Neutrophil (primary cell): ENCODE data around the gene IL20RB.
A peak's percentile ranks its signal among the peaks of the same experiment; 100 is the strongest.
"Not testable (repeated sequence)": the region's sequence is repeated elsewhere in the genome, so short reads cannot be mapped to it uniquely, and the experiment has no call there.

Source experiments
- H3K27ac ChIP-seq: fragments of 200-600 bp; sonication (generic); 2 replicates; pipeline ENCODE4 v1.5.1; 2016; ENCODE audit warnings: mild to moderate bottlenecking, moderate library complexity
- H3K27me3 ChIP-seq: fragments of 200-600 bp; sonication (generic); 2 replicates; pipeline ENCODE4 v1.6.0; 2016; ENCODE audit warnings: mild to moderate bottlenecking
- H3K36me3 ChIP-seq: fragments of 200-600 bp; sonication (generic); 2 replicates; pipeline ENCODE4 v1.5.1; 2017
- H3K4me1 ChIP-seq, 2 experiments: fragments of 200-600 bp in 1 of 2; sonication (generic) in 1 of 2; 1 replicate in 1 of 2; 2 replicates in 1 of 2; pipeline versions ENCODE4 v1.5.1 to v1.6.1; 2013 to 2016; ENCODE audit warnings: low read depth in 1 of 2, low read length in 1 of 2, mild to moderate bottlenecking in 1 of 2, moderate library complexity in 1 of 2; ENCODE audit not compliant: control insufficient read depth in 1 of 2, insufficient read depth in 1 of 2
- H3K4me3 ChIP-seq, 2 experiments: fragments of 200-600 bp in 1 of 2; sonication (generic) in 1 of 2; 1 replicate in 1 of 2; 2 replicates in 1 of 2; pipeline ENCODE4 v1.5.1; 2013 to 2016; ENCODE audit warnings: low read depth in 1 of 2, low read length in 1 of 2, mild to moderate bottlenecking in 1 of 2, moderate library complexity in 1 of 2
- H3K9me3 ChIP-seq: fragments of 200-600 bp; sonication (generic); 2 replicates; pipeline ENCODE4 v1.5.1; 2016
- TF ChIP-seq, protein P1 (sequence below): fragments of 200-600 bp; sonication (generic); IDR thresholded peaks from 2 replicates; pipeline ENCODE4 v1.5.1; 2016; ENCODE audit warnings: antibody characterized with exemption

The IL20RB gene

DNA sequence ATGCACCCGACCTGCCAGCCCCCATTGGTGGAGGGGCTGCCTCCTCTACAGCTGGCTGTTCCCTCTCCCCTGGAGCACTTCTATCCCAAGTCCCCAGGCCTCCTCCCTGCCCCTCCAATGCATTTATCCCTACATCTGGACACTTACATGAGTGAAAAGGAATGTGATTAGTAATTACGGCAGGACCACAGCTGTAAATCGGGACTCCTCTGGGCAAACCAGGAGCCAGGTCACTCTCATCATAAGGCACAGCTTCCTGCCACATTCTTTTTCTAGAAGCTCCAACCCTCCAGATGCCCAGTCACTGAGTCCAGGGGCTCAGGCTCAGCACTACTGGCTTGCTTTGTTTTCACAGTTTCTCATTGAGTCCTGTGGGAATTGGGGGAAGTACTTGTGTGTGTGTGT is 54.3 kb downstream of the IL20RB start:
- Histone ChIP-seq H3K27ac (no peak overlapping the region), H3K27me3 (no peaks in the 10 kb centered on the region), H3K4me1 (peaks cover 7% of the 10 kb centered on the region in 2 experiments), H3K36me3 (no peaks in the 10 kb centered on the region), H3K4me3 (no peak overlapping the region), H3K9me3 (no peaks in the 10 kb centered on the region)
- TF ChIP-seq, protein P1, sequence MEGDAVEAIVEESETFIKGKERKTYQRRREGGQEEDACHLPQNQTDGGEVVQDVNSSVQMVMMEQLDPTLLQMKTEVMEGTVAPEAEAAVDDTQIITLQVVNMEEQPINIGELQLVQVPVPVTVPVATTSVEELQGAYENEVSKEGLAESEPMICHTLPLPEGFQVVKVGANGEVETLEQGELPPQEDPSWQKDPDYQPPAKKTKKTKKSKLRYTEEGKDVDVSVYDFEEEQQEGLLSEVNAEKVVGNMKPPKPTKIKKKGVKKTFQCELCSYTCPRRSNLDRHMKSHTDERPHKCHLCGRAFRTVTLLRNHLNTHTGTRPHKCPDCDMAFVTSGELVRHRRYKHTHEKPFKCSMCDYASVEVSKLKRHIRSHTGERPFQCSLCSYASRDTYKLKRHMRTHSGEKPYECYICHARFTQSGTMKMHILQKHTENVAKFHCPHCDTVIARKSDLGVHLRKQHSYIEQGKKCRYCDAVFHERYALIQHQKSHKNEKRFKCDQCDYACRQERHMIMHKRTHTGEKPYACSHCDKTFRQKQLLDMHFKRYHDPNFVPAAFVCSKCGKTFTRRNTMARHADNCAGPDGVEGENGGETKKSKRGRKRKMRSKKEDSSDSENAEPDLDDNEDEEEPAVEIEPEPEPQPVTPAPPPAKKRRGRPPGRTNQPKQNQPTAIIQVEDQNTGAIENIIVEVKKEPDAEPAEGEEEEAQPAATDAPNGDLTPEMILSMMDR = no peak

GRCh38 chr3:137013951-137014688 is 56.3 kb downstream of the IL20RB start:
- Histone ChIP-seq H3K4me1 (peaks cover 7% of the 10 kb centered on the region in 2 experiments), H3K27me3 (no peaks in the 10 kb centered on the region), H3K36me3 (no peaks in the 10 kb centered on the region), H3K27ac (no peak overlapping the region), H3K4me3 (peak overlapping the region; percentile 26 to 47), H3K9me3 (no peaks in the 10 kb centered on the region)
- TF ChIP-seq, protein P1 = peak; percentile 88

GRCh38 chr3:137017316-137017715 is 59.5 kb downstream of the IL20RB start:
- H3K36me3 ChIP-seq, H3K4me1 ChIP-seq, H3K27me3 ChIP-seq, H3K27ac ChIP-seq, H3K9me3 ChIP-seq, H3K4me3 ChIP-seq: not testable (repeated sequence)

DNA sequence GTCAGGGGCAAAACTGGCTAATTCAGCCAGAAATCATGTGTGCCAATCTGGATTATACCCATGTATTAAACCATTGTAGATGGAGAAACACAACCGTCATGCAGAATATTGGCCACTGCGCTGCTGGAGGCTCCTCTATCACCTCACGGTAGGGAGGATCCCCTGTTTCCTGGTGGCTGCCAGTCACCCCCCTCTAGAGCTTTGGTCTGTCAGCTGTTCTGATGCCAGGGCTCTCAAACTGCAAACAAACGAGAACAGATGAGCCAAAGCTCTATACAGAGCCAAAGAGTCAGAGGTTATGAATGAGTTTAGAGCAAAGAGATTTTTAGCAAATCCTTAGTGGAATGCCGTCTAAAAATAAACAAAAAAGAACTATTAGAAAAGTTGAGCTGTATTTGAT is 62.5 kb downstream of the IL20RB start:
- no peaks in the 10 kb centered on the region for H3K27me3 ChIP-seq

DNA sequence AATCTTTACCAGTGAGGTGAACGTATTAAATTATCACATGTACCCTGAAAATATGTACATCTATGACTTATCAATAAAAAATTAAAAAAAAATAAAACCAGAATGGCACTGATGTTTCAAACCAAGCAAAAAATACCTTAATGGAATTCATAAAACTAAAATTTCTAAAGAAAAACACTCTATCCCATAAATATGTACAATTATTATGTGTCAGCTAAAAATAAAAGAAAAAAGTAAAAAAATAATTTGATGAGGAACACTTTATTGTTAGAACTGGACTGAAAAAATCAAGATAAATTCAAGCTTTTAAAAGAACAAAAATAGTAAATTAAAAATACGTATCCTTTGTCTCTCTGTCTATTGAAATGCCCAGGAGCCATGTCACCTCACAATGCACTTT is 63.1 kb downstream of the IL20RB start:
- Histone ChIP-seq H3K27ac (no peak overlapping the region), H3K4me3 (no peak overlapping the region), H3K9me3 (no peaks in the 10 kb centered on the region), H3K36me3 (no peaks in the 10 kb centered on the region), H3K27me3 (no peaks in the 10 kb centered on the region), H3K4me1 (no peaks in the 10 kb centered on the region)
- TF ChIP-seq, protein P1 = no peak

More for the DNA sequence above, 62.5 kb downstream of the IL20RB start:
- Histone ChIP-seq H3K4me3 (no peak overlapping the region), H3K9me3 (no peaks in the 10 kb centered on the region), H3K36me3 (no peaks in the 10 kb centered on the region), H3K27ac (no peak overlapping the region), H3K4me1 (no peaks in the 10 kb centered on the region)
- TF ChIP-seq, protein P1 = no peak

DNA sequence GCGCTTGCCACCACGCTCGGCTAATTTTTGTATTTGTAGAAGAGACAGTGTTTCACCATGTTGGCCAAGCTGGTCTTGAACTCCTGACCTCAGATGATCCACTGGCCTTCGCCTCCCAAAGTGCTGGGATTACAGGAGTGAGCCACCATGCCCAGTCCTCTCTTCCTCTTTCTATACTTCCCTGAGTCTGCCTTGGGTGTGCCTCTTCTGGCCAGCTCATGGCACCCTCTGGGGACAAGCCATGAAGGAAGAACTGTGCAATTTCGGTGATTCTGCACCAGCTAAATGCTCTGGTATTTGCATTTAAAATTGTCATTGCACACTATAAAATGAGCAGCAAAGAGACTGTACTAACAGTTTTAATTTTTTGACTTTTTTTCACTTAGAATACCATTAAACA is 66.6 kb downstream of the IL20RB start:
- H3K36me3 ChIP-seq = no peaks in the 10 kb centered on the region
- peaks cover 7% of the 10 kb centered on the region for H3K27me3 ChIP-seq
- TF ChIP-seq, protein P1 = no peak
- no peak overlapping the region for H3K27ac ChIP-seq
- H3K4me1 ChIP-seq = no peaks in the 10 kb centered on the region
- no peaks in the 10 kb centered on the region for H3K9me3 ChIP-seq
- H3K4me3 ChIP-seq = no peak overlapping the region
